ENCODE data around the gene IBA57.

DNA sequence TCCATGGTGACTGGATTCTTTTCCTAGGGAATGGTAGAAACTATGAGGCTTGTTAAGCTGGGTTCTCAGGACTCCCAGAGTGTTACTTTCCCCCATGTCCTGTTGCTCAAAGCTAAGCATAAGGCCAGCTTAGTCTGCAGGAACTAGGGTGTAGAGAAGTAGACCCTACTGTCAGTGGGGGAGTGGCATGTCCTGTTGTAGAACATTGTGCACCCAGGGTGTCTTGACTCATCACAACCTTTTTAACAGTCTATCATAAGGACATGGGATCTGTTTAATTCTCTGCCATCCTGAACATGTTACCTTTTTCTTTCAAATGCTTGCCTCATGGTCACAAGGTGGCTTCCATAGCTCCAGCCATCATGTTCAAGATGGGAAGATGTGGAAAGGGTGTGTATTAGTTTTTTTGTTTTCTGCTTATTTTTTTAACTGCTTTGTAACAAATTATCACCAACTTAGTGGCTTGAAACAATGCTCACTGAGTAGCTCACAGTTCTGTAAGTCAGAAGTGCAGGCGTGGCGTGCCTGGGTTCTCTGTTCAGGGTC lies 59.6 kb downstream of the IBA57 start:
- no peak for TF ChIP-seq POLR2AphosphoS5 (IDR thresholded peaks at IDR 0.05; ENCODE audit: borderline replicate concordance, low read depth, low read length)
- no peak for TF ChIP-seq EZH2 (IDR thresholded peaks at IDR 0.05)
